ENCODE data around the gene NEK1.

The NEK1 gene

DNA sequence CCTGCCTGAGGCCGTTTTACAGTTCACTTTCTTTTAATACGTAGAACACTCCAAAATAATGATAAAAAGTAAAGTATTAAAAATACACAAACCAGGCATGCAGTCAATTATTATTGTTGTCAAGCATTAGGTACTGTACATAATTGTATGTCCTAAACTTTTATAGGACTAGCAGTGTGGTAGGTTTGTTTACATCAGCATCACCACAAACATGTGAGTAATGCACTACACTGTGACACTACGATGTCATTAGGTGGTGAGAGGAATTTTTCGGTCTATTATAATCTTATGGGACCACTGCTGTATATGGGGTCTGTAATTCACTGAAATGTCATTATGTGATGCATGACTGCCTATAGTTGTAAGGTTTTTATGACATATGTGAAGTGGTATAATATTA, 192.1 kb downstream of the NEK1 start:
- DNase-seq (ENCODE audit: low spot score), result no peak

DNA sequence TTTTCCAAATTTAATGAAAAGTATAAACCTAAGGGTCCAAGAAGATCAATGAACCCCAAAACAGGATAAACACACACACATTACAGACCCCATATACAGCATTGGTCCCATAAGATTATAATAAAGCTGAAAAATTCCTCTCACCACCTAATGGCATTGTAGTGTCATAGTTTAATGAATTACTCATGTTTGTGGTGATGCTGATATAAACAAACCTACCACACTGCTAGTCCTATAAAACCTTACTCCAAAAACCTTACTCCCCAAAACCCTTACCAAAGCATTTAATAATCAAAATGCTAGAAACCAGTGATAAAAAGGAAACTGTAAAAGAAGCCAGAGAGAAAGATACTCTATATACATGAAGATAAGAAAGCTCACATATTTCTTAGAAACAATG, 193.5 kb downstream of the NEK1 start:
- DNase-seq (ENCODE audit: low spot score), result no peak

DNA sequence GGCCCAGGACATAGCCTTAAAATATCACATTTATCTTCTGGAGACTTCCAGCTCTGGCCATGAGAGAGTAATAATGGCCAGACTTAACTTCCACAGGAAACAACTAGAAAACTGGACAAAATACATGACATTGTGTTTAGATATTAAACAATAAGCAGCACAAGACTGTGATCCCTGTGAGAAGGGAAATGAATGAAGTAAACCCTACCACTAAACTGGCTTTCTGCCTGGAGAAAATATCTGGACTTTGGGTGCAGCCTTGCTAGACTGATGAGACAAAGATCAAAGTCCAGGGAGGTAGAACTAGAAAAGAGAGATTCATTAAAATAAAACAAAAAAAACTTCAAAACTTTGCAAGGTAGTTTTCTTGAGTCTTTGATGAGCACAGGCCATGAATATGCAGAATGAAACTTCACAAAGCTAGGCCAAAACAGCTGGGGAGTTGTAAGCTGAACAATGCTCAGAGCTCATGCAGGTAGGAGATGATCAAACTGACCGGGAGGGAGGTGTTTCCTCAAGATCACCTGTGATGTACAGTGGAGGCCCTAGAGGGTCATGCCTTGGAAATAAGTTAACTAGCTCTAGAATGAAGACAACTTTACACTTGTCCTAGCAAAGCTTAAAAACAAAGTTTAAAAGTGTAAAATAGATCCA, 194.6 kb downstream of the NEK1 start:
- no peak for DNase-seq (ENCODE audit: low spot score)

DNA sequence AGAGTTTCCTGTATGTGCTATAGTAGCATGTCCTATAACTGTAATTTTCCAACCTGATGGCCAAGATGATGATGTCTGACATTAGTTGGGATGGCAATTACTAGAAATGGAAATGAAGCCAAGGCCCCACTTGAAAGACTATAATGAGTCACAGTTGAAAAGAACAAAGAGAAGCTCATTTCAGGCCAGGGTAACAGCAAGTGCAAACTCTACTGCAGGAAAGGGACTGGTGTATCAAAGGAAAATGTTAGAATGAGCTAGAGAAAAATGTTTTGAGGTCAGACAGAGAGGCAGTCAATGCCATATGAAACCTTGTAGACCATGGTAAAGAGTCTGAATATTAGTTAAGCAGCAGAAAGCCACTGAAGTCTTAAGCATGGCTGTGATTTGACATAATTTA, 195.4 kb downstream of the NEK1 start:
- peak; percentile 70 for DNase-seq (ENCODE audit: low spot score)

DNA sequence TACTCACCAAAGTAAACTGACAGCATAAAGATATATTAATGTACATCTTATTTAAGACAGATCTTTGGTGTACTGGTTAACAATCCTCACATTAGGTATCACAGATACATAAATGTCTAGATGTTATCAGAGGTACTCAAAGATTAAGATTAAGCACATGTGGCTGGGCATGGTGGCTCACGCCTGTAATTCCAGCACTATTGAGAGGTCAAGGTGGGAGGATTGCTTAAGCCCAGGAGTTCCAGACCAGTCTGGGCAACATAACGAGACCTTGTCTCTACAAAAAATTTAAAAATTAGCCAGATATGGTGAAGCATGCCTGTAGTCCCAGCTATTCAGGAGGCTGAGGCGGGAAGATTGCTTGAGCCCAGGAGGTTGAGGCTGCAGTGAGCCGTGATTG, 195.9 kb downstream of the NEK1 start:
- no peak for DNase-seq (ENCODE audit: low spot score)

DNA sequence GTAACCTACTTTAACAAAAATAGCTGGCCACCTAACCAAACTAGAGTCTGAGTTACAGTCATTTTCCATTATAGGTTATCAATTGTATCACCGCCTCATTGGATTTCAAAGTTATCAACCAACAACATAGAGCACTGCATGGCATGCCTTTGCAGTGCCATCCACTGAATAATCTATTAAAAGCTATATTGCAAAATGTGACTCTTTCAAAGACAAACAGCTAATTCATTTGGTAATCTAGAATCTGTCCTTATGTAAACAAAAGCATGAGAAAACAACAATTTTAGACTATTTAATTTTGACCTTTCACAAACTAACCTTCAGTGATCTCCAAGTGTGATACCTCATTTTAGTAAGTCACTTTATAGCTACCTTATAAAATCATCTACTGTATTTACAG, 197.5 kb downstream of the NEK1 start:
- DNase-seq (ENCODE audit: low spot score), result no peak

DNA sequence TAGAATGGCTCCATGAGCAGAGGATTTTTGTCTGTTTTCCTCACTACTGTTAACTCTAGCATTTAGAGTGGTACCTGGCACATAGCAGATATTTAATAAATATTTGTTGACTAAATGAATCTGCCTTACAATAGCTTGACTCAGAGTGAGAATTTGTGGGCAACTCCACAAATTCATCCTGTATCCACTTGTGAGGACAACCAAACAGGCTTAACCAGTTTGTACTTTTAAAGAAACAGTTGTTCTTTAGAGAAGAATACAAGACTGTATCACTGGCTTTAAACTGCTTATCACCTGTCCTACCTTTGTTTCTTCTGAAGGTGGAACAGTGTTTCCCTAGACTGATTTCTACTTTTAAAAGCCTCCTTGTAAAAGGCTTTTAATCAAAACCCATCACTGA, 200.3 kb downstream of the NEK1 start:
- no peak for DNase-seq (ENCODE audit: low spot score)

DNA sequence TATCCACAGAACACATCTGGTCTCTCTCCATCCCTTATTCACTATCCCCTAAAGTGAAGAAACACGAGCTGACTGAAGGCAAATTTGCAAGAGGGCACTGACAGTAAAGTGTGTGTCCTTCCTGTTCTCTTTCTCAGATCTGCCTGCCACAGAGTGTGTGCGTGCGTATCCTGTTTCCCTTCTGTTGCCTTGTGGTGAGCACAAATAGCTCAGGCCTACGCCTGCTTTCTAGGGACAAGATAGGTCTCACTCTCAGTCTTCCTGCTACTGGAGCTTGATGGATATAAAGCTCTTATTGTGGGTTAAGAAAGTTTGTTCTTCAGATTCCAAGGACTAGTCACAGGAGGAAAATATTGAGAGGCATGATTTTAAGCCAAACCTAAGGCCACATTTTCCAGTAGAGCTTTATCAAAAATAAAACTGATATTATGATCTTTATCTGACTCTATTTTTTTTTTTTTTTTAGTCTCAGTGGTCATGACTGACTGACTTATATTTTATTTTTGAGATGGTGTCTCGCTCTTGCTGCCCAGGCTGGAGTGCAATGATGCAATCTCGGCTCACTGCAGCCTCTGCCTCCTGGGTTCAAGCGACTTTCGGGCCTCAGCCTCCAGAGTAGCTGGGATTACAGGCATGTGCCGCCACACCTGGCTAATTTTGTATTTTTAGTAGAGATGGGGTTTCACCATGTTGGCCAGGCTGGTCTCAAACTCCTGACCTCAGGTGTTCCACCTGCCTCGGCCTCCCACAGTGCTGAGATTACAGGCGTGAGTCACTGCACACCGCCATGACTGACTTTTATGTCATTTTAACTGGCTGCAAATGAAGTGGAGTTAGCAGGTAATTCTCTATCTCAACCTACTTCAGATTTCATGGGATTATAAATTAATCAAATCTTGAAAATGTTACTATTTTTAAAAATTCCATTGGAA, 201.3 kb downstream of the NEK1 start:
- peak; percentile 78 for DNase-seq (ENCODE audit: low spot score)

DNA sequence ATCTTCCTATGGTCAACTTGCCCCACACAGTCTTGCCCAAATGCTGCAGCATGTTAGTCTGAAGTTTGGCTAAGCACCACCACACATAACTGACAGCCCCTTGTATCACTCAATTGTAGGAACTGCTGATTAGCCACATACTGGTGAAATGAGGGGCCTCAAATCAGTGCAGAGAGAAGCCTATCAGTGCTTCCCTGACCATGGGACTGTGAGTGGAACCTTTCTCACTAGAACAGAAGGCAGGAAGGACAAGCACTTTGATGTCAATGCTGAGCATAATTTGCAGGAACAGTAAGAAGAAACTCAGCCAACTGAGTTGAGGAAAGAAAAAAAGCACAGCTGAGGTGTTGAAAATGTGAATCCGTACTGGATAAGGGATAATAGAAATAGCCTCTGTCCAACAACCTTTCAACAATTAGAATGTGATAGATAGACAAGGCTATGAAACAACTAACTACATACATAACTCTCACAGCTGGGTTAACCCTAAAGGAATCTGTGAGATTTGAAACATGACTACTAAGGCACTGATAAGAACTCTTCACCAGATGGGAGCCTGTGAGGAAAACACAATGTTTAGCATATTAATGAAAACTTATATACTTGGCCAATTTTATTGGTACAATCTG, 205.1 kb downstream of the NEK1 start:
- no peak for DNase-seq (ENCODE audit: low spot score)

DNA sequence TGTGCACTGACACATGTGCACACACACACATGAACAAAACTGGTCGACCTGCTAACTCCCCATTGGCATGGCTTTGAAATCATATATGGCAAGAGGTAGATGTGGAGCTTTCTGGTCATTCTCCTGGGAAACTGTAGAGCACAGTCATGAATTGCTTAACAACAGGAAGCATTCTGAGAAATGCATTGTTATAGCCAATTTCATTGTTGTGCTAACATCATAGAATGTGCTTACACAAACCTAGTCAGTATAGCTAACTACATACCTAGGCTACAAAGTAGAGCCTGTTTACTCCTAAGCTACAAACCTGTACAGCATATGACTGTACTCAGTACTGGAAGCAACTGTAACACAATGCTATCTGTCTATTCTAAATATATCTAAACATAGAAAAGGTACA, 207.4 kb downstream of the NEK1 start:
- no peak for DNase-seq (ENCODE audit: low spot score)

DNA sequence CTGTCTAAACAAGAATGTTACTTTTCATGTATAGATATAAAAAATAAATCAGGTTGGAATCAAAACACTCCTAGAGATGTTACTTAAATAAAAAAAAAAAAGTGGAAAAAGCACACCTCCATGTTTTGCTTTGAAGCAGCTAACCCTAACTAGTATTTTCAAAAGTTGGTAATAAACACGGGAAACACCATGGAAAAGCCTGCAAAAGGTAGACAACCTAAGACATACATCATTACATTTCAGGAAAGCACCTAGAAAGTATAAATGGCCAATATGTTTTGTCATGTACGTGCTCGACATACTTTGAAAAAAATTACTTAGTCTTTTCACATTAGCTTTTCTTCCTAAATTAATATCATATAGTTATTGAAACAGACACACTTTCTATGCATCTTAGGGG, 211.6 kb downstream of the NEK1 start:
- DNase-seq (ENCODE audit: low spot score), result no peak

DNA sequence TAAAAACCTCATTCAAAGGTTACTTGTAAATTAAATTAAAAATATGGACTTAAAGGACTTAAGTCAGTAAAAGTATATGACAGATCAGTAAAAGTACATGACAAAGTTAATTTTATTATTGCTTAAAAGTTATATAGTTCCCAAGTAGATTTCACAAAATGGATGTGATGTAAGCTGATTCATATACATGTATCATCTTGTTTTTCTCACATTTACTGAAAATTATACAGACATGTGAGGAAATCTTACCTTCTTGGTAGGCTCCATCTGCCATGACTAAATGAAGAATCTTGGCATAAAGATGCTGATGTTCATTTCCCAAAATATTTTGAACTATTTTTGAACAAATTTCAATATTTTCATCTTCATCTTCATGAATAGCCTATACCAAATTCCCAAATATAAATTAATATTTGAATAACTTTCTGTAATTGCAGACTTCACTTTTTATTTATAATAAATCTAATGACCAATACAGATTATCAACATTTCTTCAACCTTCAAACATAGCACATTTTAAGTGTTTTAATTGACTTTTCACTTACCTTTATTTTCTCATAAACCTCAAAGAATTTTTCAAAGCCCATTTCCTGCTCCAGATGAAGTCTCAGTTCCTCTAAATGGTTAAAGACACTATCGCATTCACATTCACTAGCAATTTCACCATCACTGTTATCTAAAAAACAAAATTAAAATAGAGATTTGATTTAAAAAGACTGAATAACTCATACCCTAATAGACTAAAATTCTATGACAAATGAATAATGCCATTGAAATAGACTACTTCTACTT, 212.2 kb downstream of the NEK1 start:
- no peak for DNase-seq (ENCODE audit: low spot score)

DNA sequence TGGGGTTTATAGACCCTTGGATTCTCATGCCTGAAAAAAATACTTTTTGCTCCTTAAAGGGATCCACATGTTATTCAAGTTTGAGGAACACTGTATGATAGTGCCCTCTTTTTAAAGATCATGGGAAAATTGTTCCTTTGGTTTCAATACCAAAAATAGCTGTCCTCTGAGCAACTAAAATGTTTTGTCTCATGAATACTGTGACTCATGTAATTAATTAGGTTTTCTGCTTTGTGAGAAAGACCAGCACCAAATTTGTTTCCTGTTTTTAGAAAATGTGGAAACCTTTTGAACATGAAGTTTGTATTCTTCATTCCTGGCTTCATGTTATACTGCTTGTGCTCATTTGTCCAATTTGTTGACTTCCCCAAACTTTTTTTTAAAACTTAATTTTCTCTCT, 214.1 kb downstream of the NEK1 start:
- DNase-seq (ENCODE audit: low spot score), result peak; percentile 87

DNA sequence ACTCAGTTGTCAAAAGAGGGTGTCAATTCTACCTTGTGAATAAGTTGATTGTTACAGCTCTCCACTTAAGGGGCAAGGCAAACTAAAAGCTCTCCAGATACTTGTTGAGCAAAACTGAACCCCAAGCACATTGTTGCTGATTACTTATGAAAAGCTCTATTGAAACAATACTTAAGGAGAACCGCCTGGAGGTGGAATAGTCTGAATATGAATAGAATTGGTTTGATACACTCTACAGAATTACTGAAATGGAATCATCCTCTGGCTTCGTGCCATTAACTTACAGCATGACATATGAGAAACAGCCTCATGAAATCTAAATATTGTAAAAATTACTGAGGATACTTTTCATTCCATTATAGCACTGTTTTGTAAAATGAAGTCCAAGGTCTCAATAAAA, 214.6 kb downstream of the NEK1 start:
- DNase-seq (ENCODE audit: low spot score), result peak; percentile 90

DNA sequence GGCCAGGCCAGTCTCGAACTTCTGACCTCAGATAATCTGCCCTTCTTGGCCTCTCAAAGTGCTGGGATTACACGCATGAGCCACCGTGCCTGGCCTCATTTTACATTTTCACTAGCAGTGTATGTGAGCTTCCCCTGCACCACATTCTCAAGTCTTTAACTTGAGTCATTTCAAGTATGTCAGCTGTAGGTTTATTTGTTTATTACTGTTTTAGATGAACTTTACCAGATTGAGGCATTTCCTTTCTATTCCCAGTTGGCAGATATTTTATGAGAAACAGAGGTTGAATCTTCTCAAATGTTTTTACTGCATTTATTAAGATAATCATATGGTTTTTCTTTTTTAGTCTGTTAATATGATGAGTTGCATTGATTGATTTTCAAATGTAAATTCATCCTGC, 227.0 kb downstream of the NEK1 start:
- no peak for DNase-seq (ENCODE audit: low spot score)

DNA sequence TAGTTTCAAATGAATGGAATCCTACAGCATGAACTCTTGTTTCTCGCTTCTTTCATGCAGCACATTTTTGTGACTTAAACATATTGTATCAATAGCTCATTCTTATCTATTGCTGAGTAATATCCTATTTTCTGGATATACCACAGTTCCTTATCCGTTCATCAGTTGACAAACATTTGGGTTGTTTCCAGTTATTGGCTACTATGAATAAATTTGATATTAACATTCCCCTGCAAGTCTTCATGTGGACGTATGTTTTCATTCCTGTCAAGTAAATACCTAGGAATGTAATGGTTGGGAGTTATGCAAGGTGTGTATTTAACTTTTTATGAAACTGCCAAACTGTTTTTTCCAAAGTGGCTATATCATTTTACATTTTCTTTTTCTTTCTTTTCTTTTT, 227.6 kb downstream of the NEK1 start:
- no peak for DNase-seq (ENCODE audit: low spot score)

DNA sequence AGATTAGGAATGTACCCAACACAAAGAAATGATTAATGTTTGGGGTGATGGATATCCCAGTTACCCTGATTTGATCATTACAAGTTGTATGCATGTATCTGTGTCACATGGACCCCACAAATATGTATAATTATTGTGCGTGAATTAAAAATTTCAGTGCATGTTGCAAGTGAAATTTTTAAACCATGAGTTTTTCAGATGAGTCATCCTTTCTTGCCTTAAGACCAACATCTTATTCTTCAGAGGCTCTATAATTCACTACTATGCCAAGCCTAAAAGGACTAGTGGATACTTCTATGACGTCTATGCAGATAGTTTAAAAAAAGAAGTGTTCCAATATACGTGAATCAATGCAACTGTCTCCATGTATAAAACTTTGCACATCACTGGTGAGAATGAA, 228.7 kb downstream of the NEK1 start:
- DNase-seq (ENCODE audit: low spot score), result peak; percentile 72

DNA sequence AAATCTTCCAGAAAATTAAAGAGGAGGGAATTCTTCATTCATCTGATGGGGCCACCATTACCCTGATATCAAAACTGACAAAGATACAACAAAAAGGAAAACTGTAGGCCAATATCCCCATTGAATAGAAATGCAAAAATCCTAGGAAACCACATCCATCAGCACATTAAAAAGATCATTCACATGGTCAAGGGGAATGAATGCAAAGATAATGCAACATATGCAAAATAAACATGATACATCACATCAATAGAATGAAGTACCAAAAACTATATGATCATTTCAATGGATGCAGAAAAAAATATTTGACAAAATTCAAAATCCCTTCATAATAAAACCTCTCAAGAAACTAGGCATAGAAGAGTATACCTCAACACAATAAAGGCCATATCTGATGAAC, 232.7 kb downstream of the NEK1 start:
- no peak for DNase-seq (ENCODE audit: low spot score)

DNA sequence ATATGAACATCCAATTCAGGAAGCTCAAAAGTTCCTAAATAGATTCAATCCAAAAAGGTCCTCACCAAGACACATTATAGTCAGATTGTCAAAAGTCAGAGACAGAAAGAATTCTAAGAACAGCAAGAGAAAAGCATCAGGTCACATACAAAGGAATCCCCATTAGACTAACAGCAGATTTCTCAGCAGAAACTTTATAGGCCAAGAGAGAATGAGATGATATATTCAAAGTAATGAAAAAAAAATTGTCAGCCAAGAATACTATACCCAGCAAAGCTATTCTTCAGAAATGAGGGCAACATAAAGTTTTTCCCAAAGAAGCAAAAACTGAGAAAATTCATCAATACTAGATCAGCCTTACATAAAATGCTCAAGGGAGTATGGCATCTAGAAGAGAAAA, 235.0 kb downstream of the NEK1 start:
- no peak for DNase-seq (ENCODE audit: low spot score)

DNA sequence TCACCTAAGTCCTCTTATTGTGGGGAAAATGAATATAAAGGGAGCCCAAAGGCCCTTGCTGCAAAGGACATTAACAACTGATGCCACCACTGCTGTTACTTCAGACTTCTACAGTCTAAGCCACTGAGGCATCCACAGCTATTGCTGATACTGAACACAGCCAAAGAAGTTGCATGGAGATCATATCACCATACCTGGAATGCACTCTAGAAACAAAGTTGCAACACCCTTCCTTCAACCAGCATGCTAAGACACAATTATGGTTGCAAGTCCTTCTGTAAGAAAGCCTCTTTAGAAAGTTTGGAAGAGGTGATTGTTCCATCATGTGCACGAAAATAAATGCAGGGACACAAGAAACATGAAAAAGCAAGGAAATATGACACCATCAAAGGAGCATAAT, 236.0 kb downstream of the NEK1 start:
- no peak for DNase-seq (ENCODE audit: low spot score)

DNA sequence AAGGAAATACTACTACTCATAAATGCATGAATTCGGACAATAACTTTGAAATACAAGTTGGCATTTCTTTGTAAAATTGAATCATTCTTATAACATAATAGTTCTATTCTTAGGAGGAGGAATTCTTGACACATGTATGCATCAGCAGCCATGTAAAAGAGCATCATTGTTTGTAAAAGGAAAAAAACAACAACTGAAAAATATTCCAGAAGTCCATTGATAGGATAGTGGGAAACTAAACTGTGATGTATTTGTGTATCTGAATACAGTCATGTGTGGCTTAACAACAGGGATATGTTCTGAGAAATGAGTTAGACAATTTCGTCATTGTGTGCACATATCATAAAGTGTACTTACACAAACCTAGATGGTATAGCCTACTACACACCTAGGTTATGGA, 239.6 kb downstream of the NEK1 start:
- peak; percentile 57 for DNase-seq (ENCODE audit: low spot score)

DNA sequence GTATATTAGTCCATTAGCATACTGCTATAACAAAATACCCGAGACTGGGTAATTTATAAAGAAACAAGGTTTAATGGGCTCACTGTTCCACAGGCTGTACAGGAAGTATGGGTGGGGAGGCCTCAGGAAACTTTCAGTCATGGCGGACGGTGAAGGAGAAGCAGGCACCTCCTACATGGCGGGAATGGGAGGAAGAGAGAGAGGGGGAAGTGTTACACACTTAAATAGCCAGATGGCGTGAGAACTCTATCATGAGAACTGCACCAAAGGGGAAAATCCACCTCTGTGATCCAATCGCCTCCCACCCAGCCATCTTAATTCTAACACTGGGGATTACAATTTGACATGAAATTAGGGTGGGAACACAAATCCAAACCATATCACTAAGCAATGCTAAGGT, 242.7 kb downstream of the NEK1 start:
- DNase-seq (ENCODE audit: low spot score), result no peak

Measured in COLO829 (cell line).